NCI-H1436 (cell line): ENCODE measurements around the gene RIMBP3C.
"Not testable (repeated sequence)": the region's sequence is repeated elsewhere in the genome, so short reads cannot be mapped to it uniquely, and the experiment has no call there.

ENCODE experiments used
- DNase-seq: peaks from one replicate; lab custom pipeline; 2025; lab: John Stamatoyannopoulos, UW

Gene RIMBP3C

GRCh38 chr22:21526705-21527500, 24.4 kb downstream of the RIMBP3C start:
- DNase-seq = not testable (repeated sequence)

GRCh38 chr22:21516970-21517764, 34.1 kb downstream of the RIMBP3C start:
- not testable (repeated sequence) for DNase-seq

GRCh38 chr22:21516522-21516921, 34.7 kb downstream of the RIMBP3C start:
- DNase-seq = not testable (repeated sequence)

GRCh38 chr22:21515234-21515633, 36.0 kb downstream of the RIMBP3C start:
- DNase-seq = not testable (repeated sequence)

GRCh38 chr22:21514117-21514516, 37.1 kb downstream of the RIMBP3C start:
- DNase-seq = not testable (repeated sequence)

- not testable (repeated sequence) for DNase-seq
Observed at GRCh38 chr22:21512022-21512421, 39.2 kb downstream of the RIMBP3C start.

- not testable (repeated sequence) for DNase-seq
Observed at GRCh38 chr22:21510397-21510796, 40.9 kb downstream of the RIMBP3C start.

GRCh38 chr22:21499623-21500506, 51.4 kb downstream of the RIMBP3C start:
- not testable (repeated sequence) for DNase-seq

GRCh38 chr22:21498489-21498888, 52.8 kb downstream of the RIMBP3C start:
- DNase-seq = not testable (repeated sequence)

- not testable (repeated sequence) for DNase-seq
Observed at GRCh38 chr22:21497984-21498383, 53.3 kb downstream of the RIMBP3C start.
